HCT116 (cell line): ENCODE measurements around the gene KMT2D. TPM values are rescaled to one million over a fixed set of nuclear protein-coding genes. Genes with fewer than 3 reads are reported as not detected.

ENCODE experiments used
- ATAC-seq: fragments of 200-7000 bp; cut with Tn5 transposase; 2 replicates; pipeline ENCODE4 v1.9.1; 2020; ENCODE audit warnings: mild to moderate bottlenecking, moderate library complexity
- BruUV-seq: library from RNA; stranded (reverse); fragments of 400-500 nt; replicated peaks from 2 replicates; lab custom pipeline; 2021; lab: Mats Ljungman, UMichigan
- CTCF ChIA-PET: fragments of 300-600 bp; sonication (Branson Sonifier 250); formaldehyde crosslinking; loops from one replicate; lab custom pipeline; 2021; ENCODE audit warnings: antibody characterized with exemption; lab: Charles Lee
- POLR2A ChIA-PET: fragments of 300-600, 350-600 bp; sonication (Branson Sonifier 250); formaldehyde crosslinking; loops from one replicate; lab custom pipeline; 2021; ENCODE audit warnings: antibody characterized with exemption; lab: Charles Lee
- RAD21 ChIA-PET, 2 experiments: fragments of 300-600 bp; sonication (Branson Sonifier 250); formaldehyde crosslinking; loops; one replicate each; lab custom pipeline; 2023; ENCODE audit warnings: low total read pairs in 2 of 2; ENCODE audit not compliant: uncharacterized antibody in 2 of 2, unreplicated experiment in 2 of 2, low non-redundant PET in 1 of 2; lab: Charles Lee
- DNase-seq: peaks from one replicate; pipeline ENCODE4 v3.0.0-alpha.2; 2010; ENCODE audit warnings: low read depth, low spot score
- H2AFZ ChIP-seq: fragments of 200-600 bp; shearing (Covaris generic), sonication (generic); 2 replicates; pipeline ENCODE4 v1.6.1; 2017; ENCODE audit warnings: low read depth, mixed run types, mixed read lengths, antibody characterized with exemption, low read length; ENCODE audit not compliant: poor library complexity, severe bottlenecking
- H3K27ac ChIP-seq: 2 replicates; pipeline ENCODE4 v1.5.1; 2012; ENCODE audit warnings: low read depth, low read length
- H3K27me3 ChIP-seq: fragments of 200-600 bp; sonication (generic); 2 replicates; pipeline ENCODE4 v1.6.1; 2016; ENCODE audit warnings: mixed run types, low read length, mixed read lengths; ENCODE audit not compliant: insufficient read depth
- H3K36me3 ChIP-seq, 2 experiments: fragments of 200-500 bp in 1 of 2; fragments of 200-600 bp in 1 of 2; sonication (Bioruptor generic) in 1 of 2; sonication (generic) in 1 of 2; 2 replicates each; pipeline versions ENCODE4 v1.5.1 to v1.6.1; 2014 to 2016; ENCODE audit warnings: low read length in 2 of 2, inconsistent platforms in 1 of 2, mixed read lengths in 1 of 2, mixed run types in 1 of 2; ENCODE audit not compliant: insufficient read depth in 2 of 2, control insufficient read depth in 1 of 2
- H3K4me1 ChIP-seq, 2 experiments: fragments of 200-600 bp in 1 of 2; sonication (generic) in 1 of 2; 2 replicates each; pipeline versions ENCODE4 v1.5.1 to v1.6.1; 2012 to 2017; ENCODE audit warnings: low read length in 2 of 2, inconsistent platforms in 1 of 2, mild to moderate bottlenecking in 1 of 2, mixed read lengths in 1 of 2, mixed run types in 1 of 2, moderate library complexity in 1 of 2; ENCODE audit not compliant: insufficient read depth in 2 of 2, control insufficient read depth in 1 of 2
- H3K4me2 ChIP-seq: fragments of 200-600 bp; sonication (generic); 2 replicates; pipeline ENCODE4 v1.6.1; 2017; ENCODE audit warnings: mixed run types, low read length, mixed read lengths
- H3K4me3 ChIP-seq, 2 experiments: fragments of 200-600 bp in 1 of 2; sonication (generic) in 1 of 2; replicated peaks in 1 of 2; 2 replicates each; pipeline ENCODE4 v1.5.1; 2011 to 2016; ENCODE audit warnings: low read length in 2 of 2, control low read depth in 1 of 2, low read depth in 1 of 2, mild to moderate bottlenecking in 1 of 2, mixed read lengths in 1 of 2, mixed run types in 1 of 2
- H3K79me2 ChIP-seq: fragments of 200-600 bp; sonication (generic); 2 replicates; pipeline ENCODE4 v1.6.1; 2017; ENCODE audit warnings: mild to moderate bottlenecking, mixed run types, low read length, moderate library complexity, mixed read lengths; ENCODE audit not compliant: insufficient read depth
- H3K9ac ChIP-seq: fragments of 200-600 bp; sonication (generic); 2 replicates; pipeline ENCODE4 v1.6.1; 2016; ENCODE audit warnings: low read length, mixed read lengths
- H3K9me2 ChIP-seq: fragments of 200-600 bp; sonication (generic), shearing (Covaris generic); 2 replicates; pipeline ENCODE4 v1.6.1; 2017; ENCODE audit warnings: mixed run types, mild to moderate bottlenecking, moderate library complexity; ENCODE audit not compliant: insufficient read depth
- H3K9me3 ChIP-seq, 2 experiments: fragments of 200-500 bp in 1 of 2; fragments of 200-600 bp in 1 of 2; sonication (Bioruptor generic) in 1 of 2; sonication (generic) in 1 of 2; 2 replicates each; pipeline ENCODE4 v1.6.1; 2014 to 2017; ENCODE audit warnings: low read length in 2 of 2, mixed read lengths in 2 of 2, inconsistent platforms in 1 of 2, low read depth in 1 of 2, mild to moderate bottlenecking in 1 of 2, mixed run types in 1 of 2, moderate library complexity in 1 of 2; ENCODE audit not compliant: control insufficient read depth in 1 of 2, insufficient read depth in 1 of 2
- H4K20me1 ChIP-seq: fragments of 200-600 bp; sonication (generic), shearing (Covaris generic); 2 replicates; pipeline ENCODE4 v1.6.1; 2017; ENCODE audit warnings: mixed run types, mild to moderate bottlenecking, moderate library complexity; ENCODE audit not compliant: insufficient read depth
- CBX3 ChIP-seq: IDR thresholded peaks from 2 replicates; pipeline ENCODE4 v1.6.1; 2012; ENCODE audit warnings: low read depth
- CEBPB ChIP-seq: IDR thresholded peaks from 2 replicates; pipeline ENCODE4 v1.6.1; 2012; ENCODE audit warnings: low read depth
- CTCF ChIP-seq, 3 experiments: fragments of 200-600 bp in 1 of 3; sonication (generic) in 1 of 3; IDR thresholded peaks in 2 of 3; conservative IDR thresholded peaks in 1 of 3; 2 replicates each; pipeline ENCODE4 v1.5.1; 2012 to 2017; ENCODE audit warnings: low read depth in 2 of 3, low read length in 2 of 3, antibody characterized with exemption in 1 of 3, borderline replicate concordance in 1 of 3, control low read depth in 1 of 3, mild to moderate bottlenecking in 1 of 3, mixed read lengths in 1 of 3, mixed run types in 1 of 3, moderate library complexity in 1 of 3; ENCODE audit not compliant: insufficient read depth in 1 of 3
- ELF1 ChIP-seq: IDR thresholded peaks from 2 replicates; pipeline ENCODE4 v1.6.1; 2012; ENCODE audit warnings: low read depth, borderline replicate concordance
- EZH2phosphoT487 ChIP-seq: fragments of 200-600 bp; IDR thresholded peaks from 2 replicates; pipeline ENCODE4 v1.6.1; 2018; ENCODE audit warnings: antibody characterized with exemption, borderline replicate concordance
- FOSL1 ChIP-seq: IDR thresholded peaks from 2 replicates; pipeline ENCODE4 v1.6.1; 2012; ENCODE audit warnings: low read depth
- JUND ChIP-seq: IDR thresholded peaks from 2 replicates; pipeline ENCODE4 v1.6.1; 2012
- RAD21 ChIP-seq: IDR thresholded peaks from 2 replicates; pipeline ENCODE4 v1.6.1; 2012; ENCODE audit warnings: low read depth, mild to moderate bottlenecking
- SIN3A ChIP-seq: IDR thresholded peaks from 2 replicates; pipeline ENCODE4 v1.6.1; 2012; ENCODE audit warnings: low read depth
- SP1 ChIP-seq: IDR thresholded peaks from 2 replicates; pipeline ENCODE4 v1.6.1; 2012; ENCODE audit warnings: low read depth
- SRF ChIP-seq: IDR thresholded peaks from 2 replicates; pipeline ENCODE4 v1.6.1; 2012; ENCODE audit warnings: low read depth
- ZBTB33 ChIP-seq: IDR thresholded peaks from 2 replicates; pipeline ENCODE4 v1.6.1; 2011; ENCODE audit warnings: mild to moderate bottlenecking, low read length, moderate library complexity; ENCODE audit not compliant: insufficient replicate concordance; ENCODE audit errors: extremely low read depth
- ZFX ChIP-seq: fragments of 450-650 bp; IDR thresholded peaks from 2 replicates; pipeline ENCODE4 v1.6.1; 2017
- ZNF274 ChIP-seq: fragments of 200-500 bp; sonication (Bioruptor generic); IDR thresholded peaks from 2 replicates; pipeline ENCODE4 v1.6.1; 2014; ENCODE audit warnings: mild to moderate bottlenecking, low read depth, low read length, inconsistent platforms
- intact Hi-C: fragments of 100-400 bp; cut with micrococcal nuclease; formaldehyde crosslinking; loops from 2 replicates; pipeline ENCODE4 v1.10.0; 2022
- total RNA-seq: library from RNA; stranded (reverse); gene quantifications from one replicate; pipeline ENCODE4 v1.2.1, GENCODE V29; 2021; ENCODE audit not compliant: unreplicated experiment
- TF ChIP-seq, protein P1 (sequence below): IDR thresholded peaks from 2 replicates; pipeline ENCODE4 v1.6.1; 2012

The KMT2D gene
- total RNA-seq, 1 experiment from 2014 or later, result 71.3 TPM

DNA sequence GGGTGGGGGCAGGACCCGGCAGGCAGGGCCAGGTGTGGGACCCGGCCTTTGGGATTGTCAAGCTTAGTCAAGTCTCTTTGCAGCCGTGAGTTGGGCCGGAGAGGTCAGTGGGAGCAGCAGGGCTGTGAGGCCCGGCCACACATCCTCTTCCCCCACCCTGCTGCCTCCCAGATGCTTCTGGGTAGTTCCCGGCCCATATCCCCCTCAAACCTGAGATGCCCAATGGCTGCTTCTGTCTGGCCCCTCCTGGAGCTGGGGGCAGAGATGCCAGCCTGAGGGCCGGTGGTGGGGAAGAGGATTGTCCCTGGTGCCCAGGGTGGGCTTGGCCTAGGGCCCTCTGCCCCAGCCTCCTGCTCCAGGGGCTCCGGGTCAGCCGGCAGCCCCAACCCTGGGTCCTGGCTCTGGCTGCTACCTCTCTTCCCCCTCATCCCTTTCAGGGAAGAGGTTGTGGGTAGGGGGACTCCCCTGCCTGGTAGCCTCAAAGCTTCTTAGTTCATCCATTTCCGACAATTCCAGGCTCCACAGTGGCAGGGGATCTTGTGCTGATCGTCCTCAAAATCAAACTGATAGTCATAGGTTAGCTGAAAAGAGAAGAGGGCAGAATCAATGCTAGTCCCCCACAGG is 39.2 kb downstream of the KMT2D start (continued):
- TF ChIP-seq CTCF (IDR thresholded peaks at IDR 0.05 in 2 of 3, conservative IDR thresholded peaks at IDR 0.05 in 1 of 3; ENCODE audit: borderline replicate concordance in 1 of 3, insufficient read depth in 1 of 3, low read depth in 2 of 3, low read length in 2 of 3), result no peak
- TF ChIP-seq RAD21, result no peak
- TF ChIP-seq, protein P1, sequence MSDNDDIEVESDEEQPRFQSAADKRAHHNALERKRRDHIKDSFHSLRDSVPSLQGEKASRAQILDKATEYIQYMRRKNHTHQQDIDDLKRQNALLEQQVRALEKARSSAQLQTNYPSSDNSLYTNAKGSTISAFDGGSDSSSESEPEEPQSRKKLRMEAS, result no peak
- no peak for TF ChIP-seq ZFX
- TF ChIP-seq ZNF274, result no peak
- TF ChIP-seq SIN3A, result no peak
- no peak for TF ChIP-seq EZH2phosphoT487
- TF ChIP-seq SP1, result no peak
- TF ChIP-seq ZBTB33, result no peak

GRCh38 chr12:49020441-49020840 is 40.2 kb downstream of the KMT2D start:
- ChIA-PET CTCF (interaction anchor here (0.9 to 2.7 kb wide), 7 partner anchors 10 to 168 kb away, joined by 3 to 16 read pairs (median 6); partner anchors contain the start of genes DDX23 and RHEBL1), POLR2A (interaction anchor here (1.0 to 1.2 kb wide), 2 partner anchors 16 to 20 kb away, joined by 3 read pairs; no protein-coding TSS in a partner anchor), RAD21 (no interaction called here)
- Histone ChIP-seq H3K9me3 (no peaks in the 10 kb centered on the region), H3K4me1 (peaks cover 8 to 20% of the 10 kb centered on the region in 2 experiments), H3K9me2 (no peaks in the 10 kb centered on the region), H3K4me3 (no peak overlapping the region), H3K9ac (no peak overlapping the region), H3K36me3 (peaks cover 23% of the 10 kb centered on the region in 2 experiments; a peak in 3 of 4 replicates), H3K4me2 (no peak overlapping the region), H4K20me1 (no peaks in the 10 kb centered on the region), H3K27me3 (no peaks in the 10 kb centered on the region), H3K79me2 (peaks cover 14% of the 10 kb centered on the region; the same call in 1 of the 2 replicates), H3K27ac (no peak overlapping the region), H2AFZ (no peak overlapping the region)
- TF ChIP-seq JUND (no peak), ELF1 (no peak), ZNF274 (no peak), SRF (no peak), SP1 (no peak), SIN3A (no peak), CEBPB (no peak), ZFX (no peak), CBX3 (no peak), RAD21 (no peak), FOSL1 (no peak)
- BruUV-seq, result no TSS peak
- no peak for DNase-seq
- ATAC-seq, result no peak
- intact Hi-C loops, result no loop called here
